GM18519 (cell line): ENCODE measurements around the gene RANBP17.
"Not testable (repeated sequence)": the region's sequence is repeated elsewhere in the genome, so short reads cannot be mapped to it uniquely, and the experiment has no call there.

Experiments
- ATAC-seq: cut with Tn5 transposase; IDR thresholded peaks from one replicate; pipeline ENCODE4 v1.9.1; 2021; ENCODE audit warnings: mild to moderate bottlenecking, moderate library complexity; ENCODE audit not compliant: unreplicated experiment, low FRiP score

RANBP17 gene

GRCh38 chr5:170863646-170864045 lies 1.8 kb downstream of the RANBP17 start:
- no peak for ATAC-seq

- no peak for ATAC-seq
Measured at GRCh38 chr5:170865622-170866021, 3.8 kb downstream of the RANBP17 start.

GRCh38 chr5:170867825-170868224 lies 6.0 kb downstream of the RANBP17 start:
- no peak for ATAC-seq

GRCh38 chr5:170870390-170870789 lies 8.6 kb downstream of the RANBP17 start:
- ATAC-seq, result not testable (repeated sequence)

GRCh38 chr5:170874017-170874416 lies 12.2 kb downstream of the RANBP17 start:
- ATAC-seq, result no peak

GRCh38 chr5:170875811-170876210 lies 14.0 kb downstream of the RANBP17 start:
- ATAC-seq, result no peak

- no peak for ATAC-seq
Measured at GRCh38 chr5:170880084-170880483, 18.3 kb downstream of the RANBP17 start.

GRCh38 chr5:170882345-170882744 lies 20.5 kb downstream of the RANBP17 start:
- ATAC-seq, result no peak

- no peak for ATAC-seq
Measured at GRCh38 chr5:170885256-170885655, 23.4 kb downstream of the RANBP17 start.

GRCh38 chr5:170885809-170886208 lies 24.0 kb downstream of the RANBP17 start:
- no peak for ATAC-seq

- no peak for ATAC-seq
Measured at GRCh38 chr5:170886210-170886894, 24.5 kb downstream of the RANBP17 start.

- no peak for ATAC-seq
Measured at GRCh38 chr5:170892196-170892595, 30.4 kb downstream of the RANBP17 start.

- no peak for ATAC-seq
Measured at GRCh38 chr5:170894665-170895064, 32.8 kb downstream of the RANBP17 start.

GRCh38 chr5:170896779-170897178 lies 35.0 kb downstream of the RANBP17 start:
- no peak for ATAC-seq

GRCh38 chr5:170903075-170903474 lies 41.3 kb downstream of the RANBP17 start:
- no peak for ATAC-seq

GRCh38 chr5:170907758-170908157 lies 45.9 kb downstream of the RANBP17 start:
- no peak for ATAC-seq

- ATAC-seq, result no peak
Measured at GRCh38 chr5:170913573-170913972, 51.8 kb downstream of the RANBP17 start.

- ATAC-seq, result no peak
Measured at GRCh38 chr5:170917113-170917512, 55.3 kb downstream of the RANBP17 start.

GRCh38 chr5:170920196-170920595 lies 58.4 kb downstream of the RANBP17 start:
- ATAC-seq, result no peak

- ATAC-seq, result not testable (repeated sequence)
Measured at GRCh38 chr5:170922331-170922730, 60.5 kb downstream of the RANBP17 start.

GRCh38 chr5:170923910-170924620 lies 62.2 kb downstream of the RANBP17 start:
- ATAC-seq, result no peak
